PC-9 (cell line): ENCODE data around the gene PPBP. TPM values are rescaled to one million over a fixed set of nuclear protein-coding genes. Genes with fewer than 3 reads are reported as not detected.

Experiments used
- BruUV-seq: library from RNA; stranded (reverse); fragments of 400-500 nt; replicated peaks from 2 replicates; lab custom pipeline; 2021; lab: Mats Ljungman, UMichigan
- CTCF ChIA-PET: fragments of 300-600 bp; sonication (Branson Sonifier 250); formaldehyde crosslinking; loops from one replicate; lab custom pipeline; 2022; ENCODE audit warnings: antibody characterized with exemption; lab: Charles Lee
- POLR2A ChIA-PET: fragments of 300-600 bp; sonication (Branson Sonifier 250); formaldehyde crosslinking; loops from one replicate; lab custom pipeline; 2022; ENCODE audit warnings: antibody characterized with exemption; ENCODE audit not compliant: unreplicated experiment; lab: Charles Lee
- DNase-seq, 2 experiments: peaks; one replicate each; pipeline versions ENCODE4 v3.0.0 to v3.0.0-alpha.2; 2015 to 2022; ENCODE audit warnings: mixed read lengths in 1 of 2
- H2AFZ ChIP-seq: fragments of 200-600 bp; sonication (generic); 2 replicates; pipeline ENCODE4 v1.8.1; 2017; ENCODE audit warnings: antibody characterized with exemption
- H3F3A ChIP-seq: fragments of 200-600 bp; sonication (generic); 2 replicates; pipeline ENCODE4 v1.8.1; 2017; ENCODE audit warnings: antibody characterized with exemption, mild to moderate bottlenecking, low read depth; ENCODE audit not compliant: insufficient read depth
- H3K27ac ChIP-seq: fragments of 200-600 bp; sonication (generic); 2 replicates; pipeline ENCODE4 v1.6.1; 2016; ENCODE audit warnings: mixed run types
- H3K27me3 ChIP-seq: fragments of 200-600 bp; sonication (generic); 2 replicates; pipeline ENCODE4 v1.6.1; 2016; ENCODE audit warnings: low read depth, mixed run types; ENCODE audit not compliant: insufficient read depth
- H3K36me3 ChIP-seq: fragments of 200-600 bp; sonication (generic); 2 replicates; pipeline ENCODE4 v1.6.1; 2016; ENCODE audit warnings: low read depth, mixed run types
- H3K4me1 ChIP-seq: fragments of 200-600 bp; sonication (generic); replicated peaks from 2 replicates; pipeline ENCODE4 v1.6.1; 2016; ENCODE audit warnings: mixed run types; ENCODE audit not compliant: insufficient read depth
- H3K4me2 ChIP-seq: fragments of 200-600 bp; sonication (generic); 2 replicates; pipeline ENCODE4 v1.6.1; 2017; ENCODE audit warnings: mixed run types
- H3K4me3 ChIP-seq: fragments of 200-600 bp; sonication (generic); 2 replicates; pipeline ENCODE4 v1.6.1; 2016; ENCODE audit warnings: mixed run types
- H3K79me2 ChIP-seq: fragments of 200-600 bp; sonication (generic); 2 replicates; pipeline ENCODE4 v1.6.1; 2017; ENCODE audit warnings: low read depth, mixed run types
- H3K9me2 ChIP-seq: fragments of 200-600 bp; sonication (generic); 2 replicates; pipeline ENCODE4 v1.8.1; 2017; ENCODE audit warnings: mild to moderate bottlenecking; ENCODE audit not compliant: insufficient read depth
- H3K9me3 ChIP-seq: fragments of 200-600 bp; sonication (generic); 2 replicates; pipeline ENCODE4 v1.8.1; 2016; ENCODE audit warnings: low read depth; ENCODE audit not compliant: insufficient read depth
- H4K20me1 ChIP-seq: fragments of 200-600 bp; sonication (generic); 2 replicates; pipeline ENCODE4 v1.8.1; 2017; ENCODE audit not compliant: insufficient read depth
- EZH2 ChIP-seq: fragments of 200-600 bp; sonication (generic); IDR thresholded peaks from 2 replicates; pipeline ENCODE4 v1.8.0; 2017; ENCODE audit warnings: antibody characterized with exemption, low read depth
- intact Hi-C: fragments of 100-400 bp; cut with micrococcal nuclease; formaldehyde crosslinking; loops from one replicate; pipeline ENCODE4 v1.10.0; 2022; ENCODE audit not compliant: unreplicated experiment
- total RNA-seq: library from RNA; stranded (reverse); gene quantifications from 2 replicates; pipeline ENCODE4 v1.2.3, GENCODE V29; 2021
- TF ChIP-seq, protein P1 (sequence below): fragments of 200-600 bp; sonication (generic); conservative IDR thresholded peaks from 2 replicates; pipeline ENCODE4 v1.6.1; 2017; ENCODE audit warnings: mixed run types, antibody characterized with exemption, mild to moderate bottlenecking, moderate library complexity

The PPBP gene
- total RNA-seq, 1 experiment from 2014 or later: not detected

GRCh38 chr4:74018116-74018515 lies 30.1 kb upstream of the PPBP start:
- CTCF ChIA-PET: no interaction called here
- no peaks in the 10 kb centered on the region for H3F3A ChIP-seq

GRCh38 chr4:74016068-74016467 lies 28.1 kb upstream of the PPBP start:
- Histone ChIP-seq H3K36me3 (no peaks in the 10 kb centered on the region), H3K4me2 (no peak overlapping the region), H2AFZ (no peak overlapping the region), H3K27me3 (no peaks in the 10 kb centered on the region), H3F3A (no peaks in the 10 kb centered on the region), H3K9me2 (no peaks in the 10 kb centered on the region), H3K4me3 (no peak overlapping the region), H3K79me2 (no peaks in the 10 kb centered on the region), H3K9me3 (no peaks in the 10 kb centered on the region), H3K27ac (no peak overlapping the region), H4K20me1 (no peaks in the 10 kb centered on the region), H3K4me1 (no peaks in the 10 kb centered on the region)
- ChIA-PET POLR2A (no interaction called here), CTCF (no interaction called here)
- no TSS peak for BruUV-seq
- DNase-seq: no peak
- TF ChIP-seq, protein P1, sequence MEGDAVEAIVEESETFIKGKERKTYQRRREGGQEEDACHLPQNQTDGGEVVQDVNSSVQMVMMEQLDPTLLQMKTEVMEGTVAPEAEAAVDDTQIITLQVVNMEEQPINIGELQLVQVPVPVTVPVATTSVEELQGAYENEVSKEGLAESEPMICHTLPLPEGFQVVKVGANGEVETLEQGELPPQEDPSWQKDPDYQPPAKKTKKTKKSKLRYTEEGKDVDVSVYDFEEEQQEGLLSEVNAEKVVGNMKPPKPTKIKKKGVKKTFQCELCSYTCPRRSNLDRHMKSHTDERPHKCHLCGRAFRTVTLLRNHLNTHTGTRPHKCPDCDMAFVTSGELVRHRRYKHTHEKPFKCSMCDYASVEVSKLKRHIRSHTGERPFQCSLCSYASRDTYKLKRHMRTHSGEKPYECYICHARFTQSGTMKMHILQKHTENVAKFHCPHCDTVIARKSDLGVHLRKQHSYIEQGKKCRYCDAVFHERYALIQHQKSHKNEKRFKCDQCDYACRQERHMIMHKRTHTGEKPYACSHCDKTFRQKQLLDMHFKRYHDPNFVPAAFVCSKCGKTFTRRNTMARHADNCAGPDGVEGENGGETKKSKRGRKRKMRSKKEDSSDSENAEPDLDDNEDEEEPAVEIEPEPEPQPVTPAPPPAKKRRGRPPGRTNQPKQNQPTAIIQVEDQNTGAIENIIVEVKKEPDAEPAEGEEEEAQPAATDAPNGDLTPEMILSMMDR: no peak
- no peak for TF ChIP-seq EZH2
- intact Hi-C loops: no loop called here

More at GRCh38 chr4:74018116-74018515, 30.1 kb upstream of the PPBP start:
- POLR2A ChIA-PET: no interaction called here
- Histone ChIP-seq H3K4me3 (no peak overlapping the region), H3K9me3 (no peaks in the 10 kb centered on the region), H3K79me2 (no peaks in the 10 kb centered on the region), H2AFZ (no peak overlapping the region), H3K27ac (no peak overlapping the region), H4K20me1 (no peaks in the 10 kb centered on the region), H3K36me3 (no peaks in the 10 kb centered on the region), H3K9me2 (no peaks in the 10 kb centered on the region), H3K4me2 (no peak overlapping the region), H3K27me3 (no peaks in the 10 kb centered on the region), H3K4me1 (no peaks in the 10 kb centered on the region)
- TF ChIP-seq, protein P1: no peak
- TF ChIP-seq EZH2: no peak
- intact Hi-C loops: no loop called here
- BruUV-seq: no TSS peak
- no peak for DNase-seq

DNA sequence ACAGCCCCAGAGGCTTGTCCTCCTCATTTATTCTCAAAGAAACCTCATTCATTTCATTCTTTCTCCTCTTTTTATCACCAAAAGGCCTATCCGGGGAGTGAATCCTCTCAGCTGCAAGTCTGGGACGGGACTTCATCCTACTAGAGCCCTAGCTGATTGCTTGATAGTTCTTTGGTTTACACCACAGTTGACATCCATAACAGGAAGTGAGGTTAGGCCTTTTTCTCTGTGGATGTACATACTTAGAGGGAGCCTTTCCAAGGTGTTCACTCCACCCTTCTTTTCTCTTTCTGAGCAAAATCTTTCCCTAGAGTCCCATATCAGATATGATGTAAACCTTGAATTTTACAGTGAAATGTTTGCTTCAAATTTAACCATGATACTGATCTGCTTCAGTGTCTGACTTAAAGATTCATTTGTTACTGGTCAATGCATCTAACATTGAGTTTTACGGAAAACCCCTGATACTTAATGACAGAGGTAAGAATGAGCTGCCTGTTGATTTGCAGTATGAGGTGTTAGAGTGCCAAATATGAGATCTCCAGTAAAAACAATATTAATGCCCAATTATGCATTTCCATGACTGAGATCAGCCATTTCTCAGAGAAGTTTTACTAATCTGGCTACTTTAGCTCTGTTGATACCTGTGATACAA lies 27.3 kb upstream of the PPBP start:
- intact Hi-C loops: no loop called here

More for the DNA sequence above, 27.3 kb upstream of the PPBP start:
- DNase-seq: no peak
- H3K9me3 ChIP-seq: no peaks in the 10 kb centered on the region
- no peaks in the 10 kb centered on the region for H3F3A ChIP-seq
- no peaks in the 10 kb centered on the region for H3K4me1 ChIP-seq
- no peak overlapping the region for H3K4me2 ChIP-seq
- TF ChIP-seq, protein P1: no peak
- TF ChIP-seq EZH2: no peak
- no peak overlapping the region for H3K27ac ChIP-seq
- no peaks in the 10 kb centered on the region for H3K79me2 ChIP-seq
- no peak overlapping the region for H2AFZ ChIP-seq
- no TSS peak for BruUV-seq
- H4K20me1 ChIP-seq: no peaks in the 10 kb centered on the region
- H3K27me3 ChIP-seq: no peaks in the 10 kb centered on the region
- no peaks in the 10 kb centered on the region for H3K9me2 ChIP-seq
- no peak overlapping the region for H3K4me3 ChIP-seq
- POLR2A ChIA-PET: no interaction called here
- CTCF ChIA-PET: no interaction called here
- no peaks in the 10 kb centered on the region for H3K36me3 ChIP-seq
